Gastrocnemius medialis (tissue), 4 donors: ENCODE results near the gene GSG1L. TPM values are rescaled to one million over a fixed set of nuclear protein-coding genes. Genes with fewer than 3 reads are reported as not detected.

Source experiments
- ATAC-seq, 2 donors: fragments of 150-250 bp; one replicate each; pipeline ENCODE4 v1.9.1; 2016
- DNase-seq, 2 donors: peaks; one replicate each; pipeline ENCODE4 v3.0.0-alpha.2; 2019
- H3K27ac ChIP-seq, 4 donors: fragments of 200-600 bp; sonication (generic); 1 replicate in 1 of 4; 2 replicates in 3 of 4; pipeline ENCODE4 v1.5.1; 2016 to 2018; ENCODE audit warnings: mild to moderate bottlenecking in 2 of 4, moderate library complexity in 1 of 4
- H3K27me3 ChIP-seq, 3 donors: fragments of 200-600 bp; sonication (generic) in 2 of 3; 1 replicate in 1 of 3; 2 replicates in 2 of 3; pipeline versions ENCODE4 v1.5.1 to v1.6.0; 2016 to 2019; ENCODE audit warnings: mild to moderate bottlenecking in 1 of 3, moderate library complexity in 1 of 3
- H3K36me3 ChIP-seq, 2 donors: fragments of 200-600 bp; sonication (generic) in 1 of 2; one replicate each; pipeline ENCODE4 v1.5.1; 2017 to 2018
- H3K4me1 ChIP-seq, 2 donors: fragments of 200-600 bp; sonication (generic) in 1 of 2; one replicate each; pipeline ENCODE4 v1.5.1; 2016 to 2017; ENCODE audit warnings: mild to moderate bottlenecking in 2 of 2
- H3K4me3 ChIP-seq, 4 donors: fragments of 200-600 bp; sonication (generic) in 3 of 4; 1 replicate in 1 of 4; 2 replicates in 3 of 4; pipeline ENCODE4 v1.5.1; 2016 to 2019; ENCODE audit warnings: mild to moderate bottlenecking in 2 of 4
- H3K9me3 ChIP-seq, 3 donors: fragments of 200-600 bp; sonication (generic) in 2 of 3; 1 replicate in 1 of 3; 2 replicates in 2 of 3; pipeline ENCODE4 v1.5.1; 2016 to 2019
- CTCF ChIP-seq, 5 experiments: fragments of 450-650 bp in 3 of 5; fragments of 200-600 bp in 2 of 5; sonication (generic) in 2 of 5; IDR thresholded peaks in 4 of 5; conservative IDR thresholded peaks in 1 of 5; 1 replicate in 4 of 5; 2 replicates in 1 of 5; pipeline ENCODE4 v1.5.1; 2016 to 2019; ENCODE audit warnings: antibody characterized with exemption in 5 of 5, mild to moderate bottlenecking in 3 of 5, moderate library complexity in 3 of 5
- POLR2A ChIP-seq, 2 donors: fragments of 450-650 bp; IDR thresholded peaks; one replicate each; pipeline ENCODE4 v1.6.1; 2017; ENCODE audit warnings: antibody characterized with exemption in 2 of 2, mild to moderate bottlenecking in 2 of 2, moderate library complexity in 2 of 2
- in situ Hi-C, 4 donors: fragments of 200-750 bp; cut with MboI; loops; one replicate each; pipeline versions ENCODE4 v1.15.0 to v1.8.0; 2017; ENCODE audit warnings: low sequenced_read_pairs in 4 of 4
- intact Hi-C: fragments of 100-400 bp; cut with DNase I; formaldehyde crosslinking; loops from one replicate; pipeline ENCODE4 v1.15.1; 2023; ENCODE audit warnings: low total_unique reads
- total RNA-seq, 4 donors: library from RNA; depleted of rRNA; stranded (reverse); fragments of >200 nt; gene quantifications; one replicate each; pipeline versions ENCODE4 v1.1.0 to v1.2.3, GENCODE V29; 2016

Gene GSG1L
- total RNA-seq, 4 donors from 2014 or later: not detected

GRCh38 chr16:27752241-27752640, 311.3 kb downstream of the GSG1L start:
- DNase-seq (no peak), ATAC-seq (no peak)
- Histone ChIP-seq H3K36me3 (no peaks in the 10 kb centered on the region), H3K9me3 (no peaks in the 10 kb centered on the region), H3K27ac (no peak overlapping the region), H3K27me3 (no peaks in the 10 kb centered on the region), H3K4me1 (no peaks in the 10 kb centered on the region), H3K4me3 (no peak overlapping the region)
- in situ Hi-C loops: no loop called here
- TF ChIP-seq CTCF (IDR thresholded peaks at IDR 0.05 in 4 of 5, conservative IDR thresholded peaks at IDR 0.05 in 1 of 5): no peak
- no peak for TF ChIP-seq POLR2A (IDR thresholded peaks at IDR 0.05)
- intact Hi-C loops: no loop called here

- in situ Hi-C loops: no loop called here
- no peak for ATAC-seq
- Histone ChIP-seq H3K9me3 (no peaks in the 10 kb centered on the region), H3K27me3 (no peaks in the 10 kb centered on the region), H3K27ac (no peak overlapping the region), H3K4me1 (no peaks in the 10 kb centered on the region), H3K36me3 (no peaks in the 10 kb centered on the region), H3K4me3 (no peak overlapping the region)
- no peak for TF ChIP-seq POLR2A (IDR thresholded peaks at IDR 0.05)
- no peak for TF ChIP-seq CTCF (IDR thresholded peaks at IDR 0.05 in 4 of 5, conservative IDR thresholded peaks at IDR 0.05 in 1 of 5)
- DNase-seq: no peak
- intact Hi-C loops: no loop called here
Observed at GRCh38 chr16:27751676-27752075, 311.8 kb downstream of the GSG1L start.

GRCh38 chr16:27751233-27751632, 312.3 kb downstream of the GSG1L start:
- TF ChIP-seq CTCF (IDR thresholded peaks at IDR 0.05 in 4 of 5, conservative IDR thresholded peaks at IDR 0.05 in 1 of 5) (no peak), POLR2A (IDR thresholded peaks at IDR 0.05) (no peak)
- no peak for DNase-seq
- no peaks in the 10 kb centered on the region for H3K36me3 ChIP-seq
- intact Hi-C loops (no loop called here), in situ Hi-C loops (no loop called here)
- H3K27me3 ChIP-seq: no peaks in the 10 kb centered on the region
- H3K27ac ChIP-seq: no peak overlapping the region
- H3K4me1 ChIP-seq: no peaks in the 10 kb centered on the region
- no peak for ATAC-seq
- H3K4me3 ChIP-seq: no peak overlapping the region
- H3K9me3 ChIP-seq: no peaks in the 10 kb centered on the region

GRCh38 chr16:27749946-27750345, 313.6 kb downstream of the GSG1L start:
- H3K36me3 ChIP-seq: no peaks in the 10 kb centered on the region
- H3K27me3 ChIP-seq: no peaks in the 10 kb centered on the region
- no peak overlapping the region for H3K4me3 ChIP-seq
- H3K4me1 ChIP-seq: no peaks in the 10 kb centered on the region
- in situ Hi-C loops (no loop called here), intact Hi-C loops (no loop called here)
- TF ChIP-seq POLR2A (IDR thresholded peaks at IDR 0.05) (no peak), CTCF (IDR thresholded peaks at IDR 0.05 in 4 of 5, conservative IDR thresholded peaks at IDR 0.05 in 1 of 5) (no peak)
- DNase-seq (no peak), ATAC-seq (no peak)
- no peak overlapping the region for H3K27ac ChIP-seq
- H3K9me3 ChIP-seq: no peaks in the 10 kb centered on the region

- intact Hi-C loops (no loop called here), in situ Hi-C loops (no loop called here)
- Histone ChIP-seq H3K27me3 (no peaks in the 10 kb centered on the region), H3K4me3 (no peak overlapping the region), H3K9me3 (no peaks in the 10 kb centered on the region), H3K27ac (no peak overlapping the region), H3K4me1 (no peaks in the 10 kb centered on the region), H3K36me3 (no peaks in the 10 kb centered on the region)
- ATAC-seq (no peak), DNase-seq (no peak)
- TF ChIP-seq CTCF (IDR thresholded peaks at IDR 0.05 in 4 of 5, conservative IDR thresholded peaks at IDR 0.05 in 1 of 5): no peak
- no peak for TF ChIP-seq POLR2A (IDR thresholded peaks at IDR 0.05)
Observed at GRCh38 chr16:27749547-27749875, 314.0 kb downstream of the GSG1L start.
